ENCODE measurements around the gene MICA.
A peak's percentile ranks its signal among the peaks of the same experiment; 100 is the strongest.
"Not testable (repeated sequence)": the region's sequence is repeated elsewhere in the genome, so short reads cannot be mapped to it uniquely, and the experiment has no call there.

Gene MICA

DNA sequence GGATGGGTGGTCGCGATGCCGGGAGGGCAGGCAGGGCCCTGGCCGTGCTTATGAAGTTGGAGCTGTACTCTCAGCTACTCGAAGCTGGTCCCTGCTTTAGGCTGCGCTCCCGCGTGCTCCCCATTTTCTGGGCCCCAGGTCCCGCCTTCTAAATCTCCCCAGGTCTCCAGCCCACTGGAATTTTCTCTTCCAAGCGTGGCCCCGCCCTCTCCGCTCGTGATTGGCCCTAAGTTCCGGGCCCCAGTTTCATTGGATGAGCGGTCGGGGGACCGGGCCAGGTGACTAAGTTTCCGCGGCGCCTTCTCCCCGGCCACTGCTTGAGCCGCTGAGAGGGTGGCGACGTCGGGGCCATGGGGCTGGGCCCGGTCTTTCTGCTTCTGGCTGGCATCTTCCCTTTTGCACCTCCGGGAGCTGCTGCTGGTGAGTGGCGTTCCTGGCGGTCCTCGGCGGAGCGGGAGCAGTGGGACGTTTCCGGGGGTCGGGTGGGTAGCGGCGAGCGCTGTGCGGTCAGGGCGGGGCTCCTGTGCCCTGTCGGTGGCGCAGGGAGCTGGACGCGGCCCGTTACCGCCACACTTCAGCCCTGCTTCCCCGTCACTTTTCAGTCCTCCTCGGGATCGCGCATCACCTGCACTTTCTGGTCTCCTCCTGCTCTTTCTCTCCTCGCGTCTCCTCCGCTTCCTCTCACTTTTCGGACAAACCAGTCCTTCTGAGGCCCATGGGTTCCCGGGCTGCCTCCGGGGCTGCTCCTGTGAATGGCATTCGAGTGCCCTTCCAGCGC lies at the start of gene MICA:
MICA (plus strand) TSS at position 313 of the 778 bp plus-strand sequence; CDS start at position 351, 38 bp downstream.
- peak; percentile 85 for DNase-seq

DNA sequence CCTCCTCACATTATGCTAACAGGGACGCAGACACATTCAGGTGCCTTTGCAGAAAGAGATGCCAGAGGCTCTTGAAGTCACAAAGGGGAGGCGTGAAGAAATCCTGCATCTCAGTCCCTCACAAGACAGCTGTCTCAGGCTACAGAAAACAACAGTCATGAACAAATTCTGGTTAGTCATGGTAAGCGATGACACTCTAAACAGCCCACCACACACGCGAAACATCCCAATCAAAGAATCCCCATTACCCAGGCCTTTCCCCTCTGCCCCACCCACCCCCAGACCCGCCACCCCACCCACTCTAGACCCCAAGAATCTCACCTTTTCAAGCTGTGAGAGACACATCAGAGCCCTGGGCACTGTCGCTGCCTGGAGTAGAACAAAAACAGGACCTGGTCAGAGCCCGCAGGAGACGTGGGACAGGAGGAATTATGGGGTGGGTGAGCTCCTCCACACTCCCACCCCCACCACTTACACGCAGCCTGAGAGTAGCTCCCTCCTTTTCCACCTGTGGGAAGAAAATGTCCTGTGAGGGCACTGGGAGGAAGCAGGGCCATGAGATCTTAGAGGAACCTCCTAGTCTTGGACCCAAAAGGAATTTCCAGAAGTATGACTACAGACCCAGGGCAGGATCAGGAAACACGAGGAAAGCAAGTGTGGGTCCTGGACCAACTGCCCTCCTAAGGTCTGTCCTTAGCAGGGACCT lies 49.1 kb upstream of the MICA start:
- peak; percentile 14 for DNase-seq

DNA sequence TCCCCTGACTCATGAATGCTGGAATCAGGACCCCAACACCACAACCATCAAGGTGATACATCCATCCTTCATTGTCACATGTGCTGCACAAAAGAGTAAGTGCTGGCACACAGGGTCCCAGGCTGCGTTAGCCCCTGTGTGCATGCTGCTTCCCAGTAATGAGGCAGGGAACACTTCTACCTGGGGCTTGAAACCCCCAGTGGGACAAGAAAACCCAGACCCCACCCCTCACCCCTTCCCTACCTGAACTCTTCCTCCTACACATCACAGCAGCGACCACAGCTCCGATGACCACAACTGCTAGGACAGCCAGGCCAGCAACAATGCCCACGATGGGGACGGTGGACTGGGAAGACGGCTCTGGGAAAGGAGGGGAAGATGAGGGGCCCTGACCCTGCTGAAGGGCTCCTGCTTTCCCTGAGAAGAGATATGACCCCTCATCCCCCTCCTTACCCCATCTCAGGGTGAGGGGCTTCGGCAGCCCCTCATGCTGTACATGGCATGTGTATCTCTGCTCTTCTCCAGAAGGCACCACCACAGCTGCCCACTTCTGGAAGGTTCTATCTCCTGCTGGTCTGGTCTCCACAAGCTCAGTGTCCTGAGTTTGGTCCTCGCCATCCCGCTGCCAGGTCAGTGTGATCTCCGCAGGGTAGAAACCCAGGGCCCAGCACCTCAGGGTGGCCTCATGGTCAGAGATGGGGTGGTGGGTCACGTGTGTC lies 48.4 kb upstream of the MICA start:
- no peak for DNase-seq

DNA sequence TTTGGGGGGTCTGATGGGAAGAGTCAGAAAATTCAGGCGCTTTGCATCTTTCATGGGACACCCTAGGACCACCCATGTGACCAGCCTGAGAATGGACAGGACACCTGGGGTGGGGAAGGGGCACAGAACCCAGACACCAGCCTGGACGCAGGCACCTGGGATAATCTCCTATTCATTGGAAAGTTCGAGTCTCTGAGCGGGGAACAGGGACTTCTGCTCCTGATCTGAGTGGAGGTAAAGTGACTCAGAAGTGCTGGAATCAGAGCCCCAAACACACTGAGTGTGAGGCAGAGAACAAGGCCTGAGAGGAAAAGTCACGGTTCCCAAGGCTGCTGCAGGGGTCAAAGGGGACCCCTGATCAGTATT lies 47.8 kb upstream of the MICA start:
- DNase-seq: peak; percentile 14

DNA sequence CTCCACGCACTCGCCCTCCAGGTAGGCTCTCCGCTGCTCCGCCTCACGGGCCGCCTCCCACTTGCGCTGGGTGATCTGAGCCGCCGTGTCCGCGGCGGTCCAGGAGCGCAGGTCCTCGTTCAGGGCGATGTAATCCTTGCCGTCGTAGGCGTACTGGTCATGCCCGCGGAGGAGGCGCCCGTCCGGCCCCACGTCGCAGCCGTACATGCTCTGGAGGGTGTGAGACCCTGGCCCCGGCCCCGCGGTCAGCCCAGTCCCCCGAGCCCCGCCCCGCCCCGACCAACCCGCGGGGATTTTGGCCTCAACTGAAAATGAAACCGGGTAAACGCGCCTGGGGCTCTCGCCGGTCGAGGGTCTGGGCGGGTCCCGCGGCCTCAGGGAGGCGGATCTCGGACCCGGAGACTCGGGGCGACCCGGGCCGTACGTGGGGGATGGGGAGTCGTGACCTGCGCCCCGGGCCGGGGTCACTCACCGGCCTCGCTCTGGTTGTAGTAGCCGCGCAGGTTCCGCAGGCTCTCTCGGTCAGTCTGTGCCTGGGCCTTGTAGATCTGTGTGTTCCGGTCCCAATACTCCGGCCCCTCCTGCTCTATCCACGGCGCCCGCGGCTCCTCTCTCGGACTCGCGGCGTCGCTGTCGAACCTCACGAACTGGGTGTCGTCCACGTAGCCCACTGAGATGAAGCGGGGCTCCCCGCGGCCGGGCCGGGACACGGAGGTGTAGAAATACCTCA lies 47.0 kb upstream of the MICA start:
- peak; percentile 53 for DNase-seq

DNA sequence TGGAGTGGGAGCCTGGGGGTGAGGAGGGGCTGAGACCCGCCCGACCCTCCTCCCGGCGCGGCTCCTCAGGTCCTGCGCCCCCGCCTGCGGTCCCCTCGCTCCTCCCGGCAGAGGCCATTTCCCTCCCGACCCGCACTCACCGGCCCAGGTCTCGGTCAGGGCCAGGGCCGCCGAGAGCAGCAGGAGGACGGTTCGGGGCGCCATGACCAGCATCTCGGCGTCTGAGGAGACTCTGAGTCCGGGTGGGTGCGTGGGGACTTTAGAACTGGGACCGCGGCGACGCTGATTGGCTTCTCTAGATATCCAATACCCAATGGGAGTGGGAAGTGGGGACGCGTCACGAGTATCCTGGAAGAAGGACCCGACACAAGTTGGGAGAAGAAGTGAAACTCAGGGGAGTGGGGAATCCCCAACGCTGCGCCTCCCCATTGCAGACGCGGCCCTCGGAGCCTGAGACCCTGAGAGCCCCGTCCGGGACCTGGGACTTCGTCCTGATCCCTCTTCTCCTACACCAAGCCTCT lies 46.4 kb upstream of the MICA start, which contains the start of gene HLA-B:
HLA-B (minus strand) TSS at position 234 of the 521 bp plus-strand sequence; CDS start at position 213, 21 bp downstream.
- DNase-seq: peak; percentile 83

DNA sequence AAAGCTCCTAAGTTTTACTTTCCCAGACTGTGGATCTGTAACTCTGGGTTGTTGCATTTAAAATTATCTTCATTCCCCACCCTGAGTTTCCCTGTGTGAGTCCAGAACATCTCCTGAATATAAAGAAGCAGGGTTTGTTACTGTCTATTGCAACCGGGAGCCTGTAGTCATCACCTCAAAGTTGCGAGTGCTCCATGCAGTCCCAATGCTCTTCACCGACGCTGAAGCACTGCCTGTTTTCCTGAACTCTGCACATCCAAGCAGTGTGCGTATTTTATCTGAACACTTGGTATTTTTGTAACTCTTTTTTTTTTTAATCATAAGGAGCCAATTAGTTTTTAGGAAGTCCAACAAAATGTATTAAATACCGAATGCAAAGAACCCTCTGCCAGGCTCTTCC lies 45.5 kb upstream of the MICA start:
- DNase-seq: no peak

DNA sequence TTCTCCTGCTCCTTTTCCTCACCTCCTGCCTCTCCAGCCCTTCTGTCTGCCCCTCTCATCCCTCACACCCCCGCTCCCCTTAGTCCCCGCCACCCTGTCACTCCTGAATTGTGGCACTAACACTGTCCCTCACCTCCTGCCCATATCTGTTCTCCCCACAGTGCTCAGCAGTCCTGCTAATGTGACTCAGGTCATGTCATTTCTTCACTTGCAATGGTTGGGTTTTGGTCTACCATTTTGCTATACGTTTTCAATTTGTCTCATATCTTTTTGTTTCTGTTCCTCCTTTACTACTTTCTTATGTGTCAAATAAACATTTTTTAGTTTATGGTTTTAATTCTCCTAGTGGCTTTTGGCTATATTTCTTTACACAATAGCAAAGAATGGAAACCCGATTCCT lies 45.1 kb upstream of the MICA start:
- DNase-seq: no peak

DNA sequence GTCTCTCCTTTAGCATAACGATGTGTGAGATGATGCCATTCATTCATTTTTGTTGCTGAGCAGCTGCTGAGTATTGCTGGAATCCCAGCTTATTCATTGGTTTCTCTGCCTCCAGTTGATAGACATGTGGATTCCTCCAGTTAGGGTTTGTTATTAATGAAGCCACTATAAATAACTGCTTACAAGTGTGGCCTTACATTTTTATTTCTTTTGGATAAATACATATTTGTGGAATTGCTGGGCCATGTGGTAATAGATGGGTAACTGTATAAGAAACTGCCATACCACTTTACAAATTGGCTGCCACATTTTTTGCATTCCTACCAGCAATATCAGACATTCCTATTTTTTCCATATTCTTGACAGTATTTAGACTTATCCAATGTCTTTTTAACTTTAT lies 43.8 kb upstream of the MICA start:
- no peak for DNase-seq

DNA sequence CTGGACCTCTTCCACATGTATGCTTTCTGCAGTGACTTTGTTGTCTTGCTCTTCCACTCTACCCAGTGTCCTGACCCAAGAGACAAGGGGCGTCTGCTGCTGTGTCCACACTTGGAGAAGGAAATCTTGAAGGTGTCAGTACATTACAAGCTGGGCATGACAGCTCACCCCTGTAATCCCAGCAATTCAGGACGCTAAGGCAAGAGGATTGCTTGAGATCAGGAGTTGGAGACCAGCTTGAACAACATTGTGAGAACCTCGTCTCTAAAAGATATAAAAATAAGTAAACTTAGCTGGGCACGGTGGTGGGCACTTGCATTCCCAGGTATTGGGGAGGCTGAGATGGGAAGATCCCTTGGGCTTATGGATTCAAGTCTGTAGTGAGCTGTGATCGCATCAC lies 40.6 kb upstream of the MICA start:
- DNase-seq: no peak

DNA sequence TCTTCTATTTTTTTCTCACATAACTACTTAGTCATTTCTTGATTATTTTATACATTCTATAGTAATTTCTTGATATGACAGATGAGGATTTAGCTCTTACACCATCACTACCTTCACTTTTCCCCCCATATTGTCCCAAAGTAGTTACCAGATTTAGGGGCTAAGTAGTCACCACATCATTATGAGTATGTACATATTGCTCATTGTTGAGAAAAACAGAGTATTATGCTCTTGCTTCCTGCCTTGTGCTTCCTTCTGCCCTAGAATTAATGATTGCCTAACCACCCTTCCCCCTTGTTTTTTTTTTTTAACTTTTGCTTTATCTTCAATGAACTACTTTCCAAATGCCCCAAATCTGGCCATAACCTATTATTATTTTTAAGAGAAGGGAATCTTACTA lies 39.6 kb upstream of the MICA start:
- no peak for DNase-seq

DNA sequence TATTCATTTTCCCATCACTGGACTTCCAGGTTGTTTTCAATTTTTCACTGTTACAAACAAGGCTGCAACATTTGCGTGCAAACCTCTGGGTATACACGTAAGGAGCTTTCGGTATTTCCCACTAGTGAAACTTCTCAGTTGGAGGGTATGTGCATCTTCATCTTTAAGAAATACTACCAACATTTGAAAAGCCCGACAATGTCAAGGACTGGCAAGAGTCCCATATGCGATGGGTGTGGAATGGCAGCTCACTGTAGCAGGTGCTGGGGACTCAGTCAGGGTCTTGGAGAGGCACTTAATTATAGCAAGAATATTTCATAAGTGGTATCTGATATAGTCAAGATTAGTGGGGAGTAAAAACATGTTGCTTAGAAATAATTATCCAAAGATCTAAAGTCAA lies 37.5 kb upstream of the MICA start:
- DNase-seq: no peak

DNA sequence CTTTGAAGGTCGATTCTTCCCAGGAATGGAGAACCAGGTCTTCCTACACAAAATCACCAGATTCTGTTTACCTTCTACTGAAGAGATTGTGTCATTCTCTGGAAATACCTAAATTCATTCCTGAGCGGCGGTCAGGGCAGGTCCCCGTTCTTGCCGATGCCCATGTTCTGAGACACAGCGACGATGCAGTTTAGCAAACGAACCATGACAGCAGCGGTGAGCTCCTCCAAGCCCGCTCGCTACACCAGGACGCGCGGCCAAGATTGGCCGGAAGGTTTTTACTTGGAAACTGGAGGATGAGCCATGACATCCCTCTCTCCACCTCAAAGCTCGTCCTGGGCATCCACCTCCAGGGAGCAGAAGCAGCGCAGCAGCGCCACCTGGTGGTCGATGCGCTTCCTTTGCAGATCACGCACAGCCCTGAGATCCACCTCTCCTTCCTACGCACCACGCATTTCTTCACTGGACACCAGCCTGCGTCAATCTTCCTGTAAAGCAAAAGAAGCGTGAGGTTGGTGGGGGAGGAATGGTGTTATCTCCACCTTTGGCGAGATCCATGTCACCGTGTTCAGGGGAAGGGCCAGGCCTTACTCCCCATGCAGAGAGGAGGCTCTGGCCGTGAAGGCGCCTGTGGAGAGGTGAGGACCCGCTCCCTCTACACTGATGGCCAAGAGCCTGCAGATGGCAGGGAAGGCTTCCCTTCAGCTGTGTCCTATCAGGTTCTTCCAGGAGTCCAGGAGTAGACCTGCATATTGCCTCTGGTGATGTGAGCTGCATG lies 36.5 kb upstream of the MICA start:
- DNase-seq: peak; percentile 92

DNA sequence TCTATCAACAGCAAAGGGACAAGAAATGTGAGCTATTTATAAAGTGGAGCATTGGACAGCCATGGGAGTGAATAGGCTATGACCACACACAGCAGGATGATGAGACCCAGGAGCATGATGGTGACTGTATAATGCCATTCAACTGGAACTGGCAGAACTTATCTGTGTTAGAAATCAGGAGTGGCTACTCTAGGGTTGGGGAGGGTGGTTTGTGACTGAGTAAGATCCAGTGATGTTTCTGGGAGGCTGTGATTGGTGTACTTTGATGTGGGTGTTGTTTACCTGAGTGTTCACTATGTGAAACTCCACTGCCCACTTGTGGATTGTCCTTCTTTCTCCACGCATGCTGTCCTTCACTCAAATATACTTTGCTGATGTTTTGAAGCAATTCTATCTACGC lies 34.9 kb upstream of the MICA start:
- DNase-seq: no peak

DNA sequence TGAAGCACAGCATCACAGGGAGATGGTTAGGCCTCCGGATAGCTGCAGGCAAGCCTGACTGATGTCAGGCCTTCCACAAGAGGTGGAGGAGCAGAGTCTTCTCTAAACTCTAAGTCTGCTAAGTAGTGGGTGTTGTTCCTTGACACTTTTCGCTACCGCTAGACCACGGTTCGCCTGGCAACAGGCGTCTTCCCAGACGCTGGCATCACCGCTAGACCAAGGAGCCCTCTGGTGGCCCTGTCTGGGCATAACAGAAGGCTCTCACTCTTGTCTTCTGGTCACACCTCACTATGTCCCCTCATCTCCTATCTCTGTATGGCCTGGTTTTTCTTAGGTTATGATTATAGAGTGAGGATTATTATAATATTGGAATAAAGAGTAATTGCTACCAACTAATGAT lies 29.3 kb upstream of the MICA start:
- not testable (repeated sequence) for DNase-seq

DNA sequence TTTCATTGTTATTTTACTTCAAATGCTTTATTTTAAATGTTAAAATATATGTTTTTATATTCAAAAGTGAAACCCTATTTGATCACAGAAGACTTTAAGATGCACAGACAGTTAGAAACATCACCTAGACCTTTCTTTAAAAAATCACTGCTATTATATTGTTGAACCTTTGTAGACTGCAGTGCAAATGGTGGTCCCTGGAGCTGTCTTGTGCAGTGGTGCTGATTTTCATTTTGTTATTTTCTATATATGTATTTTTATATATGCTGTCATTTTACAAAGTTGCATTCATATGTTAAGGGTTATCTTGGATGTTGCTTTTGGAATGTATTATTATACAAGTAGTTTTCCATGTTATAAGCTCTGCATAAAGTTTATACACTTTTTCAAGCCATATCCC lies 27.7 kb upstream of the MICA start:
- DNase-seq: no peak

DNA sequence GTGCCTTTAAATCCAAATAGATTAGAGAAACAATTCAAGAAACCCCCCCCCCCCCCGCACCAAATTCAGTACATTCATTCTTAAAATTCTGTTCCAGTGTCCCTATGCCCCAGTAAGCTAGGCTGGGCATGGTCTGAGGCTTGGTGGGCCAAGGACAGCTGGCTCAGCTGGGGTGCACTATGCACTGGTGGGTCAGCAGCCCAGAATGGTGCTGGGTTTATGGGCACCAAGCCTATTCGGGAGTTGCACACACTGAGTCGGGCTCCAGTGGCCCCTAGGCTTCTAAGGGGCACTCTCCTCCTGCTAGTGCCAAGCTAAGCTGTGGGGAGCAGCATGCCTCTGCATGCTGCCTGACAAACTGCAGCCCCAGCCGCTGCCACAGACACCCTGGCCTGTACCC lies 26.4 kb upstream of the MICA start:
- no peak for DNase-seq

DNA sequence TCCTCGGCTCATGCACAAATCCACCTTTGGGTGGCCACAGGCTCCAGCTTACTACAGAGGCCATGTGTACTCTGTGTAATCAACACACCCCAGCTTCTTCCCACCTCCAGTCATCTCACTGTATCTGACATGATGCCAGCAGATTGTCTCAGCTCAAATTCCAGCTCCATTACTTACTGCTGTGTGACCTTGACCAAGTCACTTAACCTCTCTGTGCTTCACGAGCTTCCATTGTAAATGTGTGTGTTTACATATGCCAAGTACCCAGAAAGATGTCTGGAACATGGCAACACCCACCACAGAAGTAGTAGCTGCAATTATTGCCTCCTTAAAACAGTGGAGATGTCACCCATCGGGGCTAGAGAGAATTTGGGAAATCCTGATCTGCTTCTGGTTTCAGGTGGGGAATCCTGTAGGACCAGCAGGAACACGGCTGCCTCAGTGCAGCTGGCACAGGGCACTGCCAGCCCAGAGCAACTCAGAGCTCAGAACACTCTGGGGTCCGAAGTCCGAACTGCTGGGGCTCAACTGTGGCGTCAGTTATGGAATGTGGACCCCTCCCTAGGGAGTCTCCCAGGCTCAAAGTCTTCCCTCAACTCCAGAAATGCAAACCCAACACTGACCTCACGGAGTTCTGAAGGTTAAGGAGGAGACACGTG lies 25.2 kb upstream of the MICA start:
- no peak for DNase-seq

DNA sequence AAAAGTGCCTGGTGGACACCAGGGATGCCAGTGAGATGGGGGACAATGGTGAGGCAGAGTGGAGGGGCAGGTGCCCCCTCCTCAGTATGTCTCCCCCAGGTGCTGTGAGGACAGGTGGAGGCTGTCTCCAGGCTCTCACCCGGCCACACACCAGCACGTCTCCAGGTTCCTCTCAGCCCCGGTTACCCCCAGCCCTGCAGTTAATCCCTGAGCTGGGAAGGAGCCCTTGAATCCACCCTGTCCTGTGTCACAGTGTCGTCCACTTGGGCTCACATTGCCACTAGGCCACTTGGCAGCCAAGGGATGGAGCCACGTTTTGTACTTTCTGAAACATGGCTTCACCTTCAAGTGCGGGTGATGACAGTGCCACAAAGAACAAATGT lies 24.7 kb upstream of the MICA start:
- DNase-seq: no peak

DNA sequence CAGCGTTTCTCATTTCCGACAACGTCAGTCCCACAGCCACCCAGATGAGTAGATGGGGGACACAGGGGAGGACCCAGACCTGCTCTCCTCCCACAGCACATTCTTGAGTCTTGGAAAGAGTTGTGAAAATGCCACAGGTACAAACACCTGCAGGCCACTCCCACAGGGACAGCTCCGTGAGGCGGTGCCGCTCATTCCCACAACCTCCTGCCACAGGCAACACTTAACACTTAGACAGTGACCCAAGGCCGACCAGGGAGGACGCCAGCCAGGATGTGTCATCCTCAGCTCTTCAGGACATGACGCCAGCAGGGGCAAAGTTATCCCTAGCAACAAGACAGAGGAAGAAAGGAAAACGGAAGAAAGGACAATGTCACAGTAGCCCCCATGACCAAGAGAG lies 23.5 kb upstream of the MICA start:
- DNase-seq: no peak

DNA sequence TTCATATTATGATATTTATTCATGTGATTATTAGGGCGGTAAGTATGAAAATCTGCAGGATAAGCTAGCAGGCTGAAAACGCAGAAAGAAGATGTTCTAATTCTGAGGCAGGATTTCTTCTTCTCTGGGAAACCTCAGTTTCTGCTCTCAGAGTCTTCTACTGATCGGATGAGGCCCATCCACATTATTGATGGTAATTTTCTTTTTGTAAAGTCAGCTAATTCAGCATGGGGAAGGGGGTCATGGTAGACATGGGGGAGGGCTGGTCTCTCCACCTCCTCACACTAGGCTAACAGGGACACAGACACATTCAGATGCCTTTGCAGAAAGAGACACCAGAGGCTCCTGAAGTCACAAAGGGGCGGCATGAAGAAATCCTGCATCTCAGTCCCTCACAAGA lies 21.7 kb upstream of the MICA start:
- DNase-seq: no peak

DNA sequence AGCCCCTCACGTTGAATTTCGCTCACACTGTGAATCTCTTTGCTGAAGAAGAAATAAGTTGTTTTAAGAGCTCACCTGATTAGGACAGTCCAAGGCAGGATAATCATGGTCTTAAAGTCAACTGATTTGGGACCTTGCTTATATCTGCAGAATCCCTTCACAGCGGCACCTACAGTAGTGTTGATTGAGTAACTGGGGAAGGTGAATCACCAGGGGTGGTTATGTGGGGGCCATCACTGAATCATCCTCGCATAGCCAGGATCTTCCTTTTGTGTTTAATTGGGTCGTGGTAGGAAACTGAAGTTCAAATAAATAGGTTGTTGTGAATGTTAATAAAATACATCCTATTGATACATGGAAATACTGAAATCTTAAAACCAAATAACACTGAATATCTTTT lies 20.2 kb upstream of the MICA start:
- no peak for DNase-seq
